COR-L47 (cell line): ENCODE data around the gene H2AZ2.
A peak's percentile ranks its signal among the peaks of the same experiment; 100 is the strongest.
"Not testable (repeated sequence)": the region's sequence is repeated elsewhere in the genome, so short reads cannot be mapped to it uniquely, and the experiment has no call there.

Experiments used
- DNase-seq: peaks from one replicate; lab custom pipeline; 2025; lab: John Stamatoyannopoulos, UW

Gene H2AZ2

GRCh38 chr7:44870780-44871179 lies 22.9 kb upstream of the H2AZ2 start:
- not testable (repeated sequence) for DNase-seq

- DNase-seq: not testable (repeated sequence)
Observed at GRCh38 chr7:44870336-44870735, 22.4 kb upstream of the H2AZ2 start.

DNA sequence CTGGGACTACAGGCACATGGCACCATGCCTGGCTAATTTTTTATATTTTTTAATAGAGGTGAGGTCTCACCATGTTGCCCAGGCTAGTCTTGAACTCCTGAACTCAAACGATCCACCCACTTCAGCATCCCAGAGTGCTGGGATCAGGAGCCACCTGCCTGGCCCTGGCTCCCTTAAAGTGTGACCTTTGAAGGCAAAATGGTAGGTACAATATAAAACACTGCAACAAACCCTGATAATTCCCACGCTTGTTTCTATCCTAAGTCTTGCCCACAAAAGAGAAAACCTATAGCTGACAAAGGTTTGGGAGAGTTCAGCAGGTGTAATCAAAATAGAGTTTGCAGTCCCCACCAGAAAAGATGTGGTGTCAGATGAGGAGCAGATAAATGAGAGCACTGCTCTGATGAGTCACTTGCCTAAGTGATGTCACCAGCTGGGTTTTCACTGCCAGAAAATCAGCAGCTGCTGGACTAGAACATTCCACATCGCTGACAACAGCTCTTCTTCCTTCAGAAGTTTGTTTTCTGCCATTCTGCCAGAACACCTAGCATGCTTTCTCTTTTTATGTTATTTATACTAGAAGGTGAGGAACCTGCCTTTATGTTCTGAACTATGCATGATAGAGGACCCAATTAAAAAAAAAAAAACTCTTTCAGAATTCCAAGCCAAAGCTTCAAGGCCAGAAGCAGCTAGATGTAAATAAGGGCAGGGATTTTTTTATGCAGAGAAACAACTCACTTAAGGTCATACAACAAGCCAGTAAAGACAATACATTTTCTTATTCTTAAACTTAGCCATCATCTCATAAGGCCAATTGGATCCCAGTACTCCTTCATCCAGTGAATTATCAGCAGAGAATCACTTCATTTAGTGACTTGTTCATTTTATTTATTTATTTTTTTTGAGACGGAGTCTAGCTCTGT lies 19.4 kb upstream of the H2AZ2 start:
- no peak for DNase-seq

DNA sequence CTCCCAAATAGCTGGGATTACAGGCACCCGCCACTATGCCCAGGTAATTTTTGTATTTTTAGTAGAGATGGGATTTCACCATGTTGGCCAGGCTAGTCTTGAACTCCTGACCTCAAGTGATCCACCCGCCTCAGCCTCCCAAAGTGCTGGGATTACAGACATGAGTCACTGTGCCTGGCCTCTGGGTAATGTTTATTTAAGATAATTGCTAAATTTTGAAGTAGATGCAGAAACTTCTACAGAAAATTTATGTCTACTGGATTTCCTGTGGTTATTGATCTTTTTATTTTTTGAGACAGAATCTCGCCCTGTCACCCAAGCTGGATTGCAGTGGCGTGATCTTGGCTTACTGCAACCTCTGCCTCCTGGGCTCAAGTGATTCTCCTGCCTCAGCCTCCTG lies 14.1 kb upstream of the H2AZ2 start:
- not testable (repeated sequence) for DNase-seq

DNA sequence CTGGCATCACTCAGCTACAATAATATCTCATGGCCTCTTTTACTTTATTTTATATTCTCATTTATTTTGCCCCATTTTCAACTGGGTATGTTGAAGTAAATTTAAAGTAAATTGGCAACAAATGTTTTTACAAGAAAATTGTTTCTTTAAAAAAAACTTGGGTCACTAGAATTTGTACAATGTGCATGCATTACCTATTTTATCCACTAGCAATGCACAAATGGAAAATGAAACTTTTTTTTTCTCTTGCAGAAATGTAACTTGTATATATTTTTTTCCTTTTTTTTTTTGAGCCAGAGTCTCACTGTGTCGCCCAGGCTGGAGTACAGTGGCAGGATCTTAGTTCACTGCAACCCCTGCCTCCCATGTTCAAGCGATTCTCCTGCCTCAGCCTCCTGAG lies 10.3 kb upstream of the H2AZ2 start:
- no peak for DNase-seq

DNA sequence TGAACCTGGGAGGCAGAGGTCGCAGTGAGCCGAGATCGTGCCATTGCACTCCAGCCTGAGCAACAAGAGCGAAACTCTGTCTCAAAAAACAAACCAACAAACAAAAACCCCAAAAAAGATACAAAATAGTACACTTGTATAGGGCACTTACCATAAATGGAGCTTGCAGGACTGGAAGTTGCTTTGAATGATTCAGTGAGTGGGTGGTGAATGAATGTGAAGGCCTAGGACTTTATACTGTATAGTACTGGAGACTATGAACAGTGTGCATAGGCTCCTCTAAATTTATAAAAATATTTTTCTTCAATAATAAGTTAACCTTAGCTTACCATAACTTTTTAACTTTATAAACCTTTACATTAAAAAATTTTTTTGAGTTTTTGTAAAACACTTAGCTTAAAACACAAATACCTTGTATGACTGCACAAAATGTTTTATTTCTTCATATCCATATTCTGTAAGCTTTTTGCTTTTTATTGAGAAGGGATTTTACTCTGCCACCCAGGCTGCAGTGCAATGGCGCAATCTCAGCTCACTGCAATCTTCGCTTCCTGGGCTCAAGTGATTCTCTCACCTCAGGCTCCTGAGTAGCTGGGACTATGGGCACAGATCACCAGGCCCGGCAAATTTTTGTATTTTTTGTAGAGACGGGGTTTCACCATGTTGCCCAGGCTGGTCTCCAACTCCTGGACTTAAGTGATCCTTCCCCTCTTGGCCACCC lies 6.9 kb upstream of the H2AZ2 start:
- no peak for DNase-seq

DNA sequence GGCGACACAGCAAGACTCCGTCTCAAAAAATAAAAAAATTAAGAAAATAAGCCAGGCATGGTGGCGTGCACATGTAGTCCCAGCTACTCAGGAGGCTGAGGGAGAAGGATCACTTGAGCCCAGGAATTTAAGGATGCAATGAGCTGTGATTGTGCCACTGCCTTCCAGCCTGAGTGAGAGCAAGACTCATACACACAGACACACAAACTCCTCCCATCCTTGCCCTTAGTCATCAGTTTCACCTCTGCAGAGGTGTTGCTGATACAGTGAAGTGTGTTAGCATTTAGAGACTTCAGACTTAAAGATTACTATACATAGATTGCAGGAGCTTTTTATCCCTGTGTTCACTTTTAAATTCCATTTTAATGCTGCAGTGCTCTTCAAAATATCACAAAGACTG lies 5.5 kb upstream of the H2AZ2 start:
- no peak for DNase-seq

GRCh38 chr7:44852590-44852989 lies 4.7 kb upstream of the H2AZ2 start:
- DNase-seq: no peak

DNA sequence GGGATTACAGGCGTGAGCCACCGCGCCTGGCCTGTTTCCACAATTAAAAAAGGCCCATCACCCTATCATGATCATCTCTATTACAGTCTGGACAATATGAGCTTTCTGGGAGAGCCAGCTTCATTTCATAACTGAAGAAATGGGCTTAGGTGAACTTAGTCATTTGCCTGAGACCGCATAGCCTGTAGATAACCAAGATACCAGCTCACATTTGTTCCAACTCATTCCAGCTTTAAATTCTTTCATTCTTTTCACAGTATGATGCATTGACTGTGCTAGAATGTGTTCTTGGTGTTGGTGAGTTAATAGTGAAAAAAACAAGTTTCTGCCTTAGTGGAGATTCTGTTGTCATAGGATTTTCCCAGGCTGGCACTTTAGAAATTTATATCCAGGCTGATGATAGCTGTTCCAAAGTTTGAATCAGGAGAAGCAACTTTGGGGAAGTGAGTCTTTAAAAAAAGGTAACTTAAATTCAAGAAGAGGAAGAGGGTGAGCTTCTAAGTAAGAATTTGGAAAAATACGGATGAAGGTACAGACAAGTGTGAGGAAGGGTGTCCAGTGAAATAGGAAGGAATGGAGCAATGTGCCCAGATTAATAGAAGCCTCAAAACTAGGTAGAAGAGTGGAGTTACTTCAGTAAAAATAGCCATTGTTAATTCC lies 2.1 kb upstream of the H2AZ2 start:
- DNase-seq: no peak

DNA sequence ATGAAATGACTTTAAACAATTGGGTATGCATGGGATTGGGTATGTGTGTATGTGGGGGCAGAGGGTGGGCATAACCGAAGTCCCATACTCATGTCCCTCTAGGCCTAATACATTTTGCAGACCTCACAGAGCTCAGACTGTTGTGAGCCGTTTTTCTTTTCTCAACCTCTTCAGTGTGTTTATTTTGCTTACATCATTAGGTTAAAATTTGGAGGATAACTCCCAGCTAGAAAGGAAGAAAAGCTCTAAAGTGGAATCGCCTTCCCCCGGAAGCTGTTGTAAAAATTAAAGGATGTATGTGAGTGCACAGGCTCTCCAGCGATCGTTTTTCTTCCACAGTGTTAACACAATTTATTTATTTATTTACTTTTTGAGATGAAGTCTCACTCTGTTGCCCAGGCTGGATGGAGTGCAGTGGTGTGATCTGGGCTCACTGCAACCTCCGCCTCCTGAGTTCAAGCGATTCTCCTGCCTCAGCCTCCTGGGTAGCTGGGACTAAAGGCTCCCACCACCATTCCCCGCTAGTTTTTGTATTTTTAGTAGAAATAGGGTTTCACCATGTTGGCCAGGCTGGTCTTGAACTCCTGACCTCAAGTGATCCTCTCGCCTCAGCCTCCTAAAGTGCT lies 1.5 kb upstream of the H2AZ2 start:
- DNase-seq: no peak

GRCh38 chr7:44847509-44847919 lies 373 bp downstream of the H2AZ2 start:
- DNase-seq: peak; percentile 92

DNA sequence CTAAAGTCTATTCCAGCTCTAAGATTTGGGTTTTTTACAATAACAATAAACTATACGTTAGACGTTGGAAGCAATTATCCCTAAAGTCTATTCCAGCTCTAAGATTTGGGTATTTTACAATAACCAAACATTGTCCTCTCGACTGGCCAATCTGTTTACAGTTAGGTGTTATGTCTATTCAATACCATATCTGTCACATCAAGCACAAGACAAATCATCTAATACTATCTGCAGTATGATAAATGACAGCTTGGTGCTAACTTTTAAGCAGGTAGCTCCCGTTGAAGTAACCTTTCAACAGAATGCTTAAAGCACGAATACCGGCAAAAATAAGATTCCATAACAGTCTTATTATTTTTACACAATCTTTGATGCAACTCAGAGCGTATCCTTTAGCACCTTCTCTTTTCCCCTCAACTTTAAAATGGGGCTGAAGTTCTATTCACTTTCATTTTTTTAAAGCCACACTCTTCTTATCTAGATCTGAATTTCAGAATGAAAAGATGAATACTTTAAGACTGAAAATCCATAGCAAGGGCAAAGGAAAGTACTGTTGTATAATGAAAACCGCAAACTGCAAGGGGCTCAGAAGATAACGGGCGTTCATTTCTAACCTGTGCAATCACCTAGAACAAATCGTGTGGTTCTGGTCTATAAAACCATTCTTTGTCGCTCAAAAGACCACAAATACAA lies 925 bp downstream of the H2AZ2 start:
- DNase-seq: no peak

DNA sequence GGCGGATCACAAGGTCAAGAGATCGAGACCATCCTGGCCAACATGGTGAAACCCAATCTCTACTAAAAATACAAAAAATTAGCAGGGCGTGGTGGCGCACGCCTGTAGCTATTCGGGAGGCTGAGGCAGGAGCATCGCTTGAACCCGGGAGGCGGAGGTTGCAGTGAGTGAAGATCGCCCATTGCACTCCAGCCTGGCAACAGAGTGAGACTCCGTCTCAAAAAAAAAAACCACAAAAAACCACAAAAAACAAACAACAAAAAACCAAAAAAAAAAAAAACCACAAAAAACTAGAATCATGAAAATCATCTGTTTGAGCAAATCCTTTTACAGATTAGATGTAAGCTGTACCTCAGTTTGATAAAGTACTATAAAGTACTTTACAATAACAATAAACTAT lies 1.5 kb downstream of the H2AZ2 start:
- DNase-seq: not testable (repeated sequence)

DNA sequence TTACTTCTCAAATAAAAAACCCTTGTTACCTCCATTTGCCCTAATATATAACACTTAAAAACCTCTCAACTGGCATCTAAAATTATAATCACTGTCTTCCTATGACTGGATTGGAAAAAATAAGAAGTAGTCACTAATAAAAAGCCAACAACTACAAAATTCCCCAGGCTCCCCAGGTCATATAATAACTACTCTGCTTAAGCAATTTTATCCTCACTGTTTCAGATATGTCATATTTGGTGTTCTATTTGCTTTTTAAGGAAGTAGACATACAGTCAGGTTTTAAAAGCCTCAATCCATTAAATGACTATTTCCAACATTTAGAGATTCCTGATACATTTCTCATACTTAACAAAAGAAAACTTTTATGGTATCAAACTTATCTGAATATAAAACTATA lies 2.4 kb downstream of the H2AZ2 start:
- no peak for DNase-seq

DNA sequence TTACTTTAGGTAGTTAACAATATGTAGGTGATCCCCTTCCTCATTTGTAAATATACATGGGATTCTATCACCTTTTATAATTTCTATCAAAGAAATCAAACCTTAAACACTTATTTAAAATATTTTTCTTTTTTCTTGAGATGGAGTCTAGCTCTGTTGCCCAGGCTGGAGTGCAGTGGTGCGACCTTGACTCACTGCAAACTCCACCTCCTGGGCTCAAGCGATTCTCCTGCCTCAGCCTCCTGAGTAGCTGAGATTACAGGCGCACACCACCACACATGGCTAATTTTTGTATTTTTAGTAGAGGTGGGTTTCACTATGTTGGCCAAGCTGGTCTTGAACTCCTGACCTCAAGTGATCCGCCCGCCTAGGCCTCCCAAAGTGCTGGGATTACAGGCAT lies 4.4 kb downstream of the H2AZ2 start:
- DNase-seq: not testable (repeated sequence)

DNA sequence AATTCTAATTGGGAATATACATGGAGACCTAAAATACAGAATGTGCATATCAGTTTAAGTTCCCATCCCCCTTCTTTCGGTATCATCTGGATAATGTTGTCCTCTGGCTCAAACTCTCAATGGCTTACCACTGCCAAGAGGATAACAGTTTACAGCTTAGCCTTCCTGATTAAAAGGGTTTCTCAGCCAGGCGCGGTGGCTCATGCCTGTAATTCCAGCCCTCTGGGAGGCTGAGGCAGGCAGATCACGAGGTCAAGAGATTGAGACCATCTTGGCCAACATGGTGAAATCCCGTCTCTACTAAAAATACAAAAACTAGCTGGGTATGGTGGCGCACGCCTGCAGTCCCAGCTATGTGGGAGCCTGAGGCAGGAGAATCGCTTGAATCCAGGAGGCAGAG lies 5.2 kb downstream of the H2AZ2 start:
- not testable (repeated sequence) for DNase-seq

- DNase-seq: no peak
Observed at GRCh38 chr7:44838751-44839150, 9.1 kb downstream of the H2AZ2 start.

GRCh38 chr7:44827567-44827966 lies 20.3 kb downstream of the H2AZ2 start:
- no peak for DNase-seq

GRCh38 chr7:44824894-44825526 lies 22.9 kb downstream of the H2AZ2 start:
- DNase-seq: no peak

DNA sequence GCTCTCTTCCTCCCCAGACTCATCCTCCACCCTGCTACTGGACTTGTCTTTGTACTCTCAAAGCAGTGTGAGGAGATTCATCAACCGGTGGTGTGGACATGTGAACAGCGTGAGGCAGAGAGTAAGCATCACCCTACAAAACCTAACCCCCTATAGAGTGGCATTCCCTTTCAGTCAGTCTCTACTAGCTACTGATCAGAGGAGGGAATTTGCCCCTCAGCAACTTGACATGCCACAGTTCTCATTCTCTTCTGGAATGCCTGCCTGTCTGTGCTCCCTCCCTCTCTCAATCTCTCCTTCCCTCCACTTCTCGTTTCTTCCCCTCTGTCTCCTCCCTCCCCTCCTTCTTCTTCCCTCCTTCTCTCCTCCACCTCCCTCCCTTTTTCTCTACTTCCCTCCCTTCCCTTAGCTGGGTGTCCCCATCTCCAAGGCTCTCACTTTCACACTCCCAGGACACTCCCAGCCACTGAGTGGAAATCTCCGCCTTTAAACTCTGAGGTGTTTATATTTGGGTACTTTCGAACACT lies 24.6 kb downstream of the H2AZ2 start:
- DNase-seq: no peak

- no peak for DNase-seq
Observed at GRCh38 chr7:44819292-44819691, 28.6 kb downstream of the H2AZ2 start.
